SK-N-SH treated with all-trans-retinoic acid at 6 μM for 48 hours (cell line): ENCODE measurements around the gene HPGD.

Experiments
- ATAC-seq: fragments of 200-7000 bp; cut with Tn5 transposase; 3 replicates; pipeline ENCODE4 v1.9.1; 2020; ENCODE audit warnings: mild to moderate bottlenecking, moderate library complexity
- ARNTL ChIP-seq: fragments of 450-650 bp; formaldehyde crosslinking; IDR thresholded peaks from 2 replicates; pipeline ENCODE4 v1.5.0; 2020; ENCODE audit warnings: low read depth, mild to moderate bottlenecking, moderate library complexity, borderline replicate concordance
- BACH2 ChIP-seq: fragments of 250-450 bp; sonication (Bioruptor Pico); IDR thresholded peaks from 2 replicates; pipeline ENCODE4 v1.9.0; 2021; ENCODE audit warnings: mild to moderate bottlenecking, borderline replicate concordance
- CREB5 ChIP-seq: fragments of 250-450 bp; sonication (Bioruptor Pico); IDR thresholded peaks from 2 replicates; pipeline ENCODE4 v1.5.1; 2020; ENCODE audit warnings: low read depth, mild to moderate bottlenecking, moderate library complexity
- CSRNP3 ChIP-seq: fragments of 250-450 bp; sonication (Bioruptor Pico); IDR thresholded peaks from 2 replicates; pipeline ENCODE4 v1.5.1; 2021; ENCODE audit warnings: mild to moderate bottlenecking, moderate library complexity
- ESRRG ChIP-seq: fragments of 250-450 bp; sonication (Bioruptor Pico); IDR thresholded peaks from 2 replicates; pipeline ENCODE4 v1.6.1; 2021; ENCODE audit warnings: mild to moderate bottlenecking
- GLIS3 ChIP-seq: fragments of 250-450 bp; sonication (Bioruptor Pico); IDR thresholded peaks from 2 replicates; pipeline ENCODE4 v1.5.0; 2020; ENCODE audit warnings: mild to moderate bottlenecking, moderate library complexity
- ISL1 ChIP-seq: fragments of 250-450 bp; sonication (Bioruptor Pico); IDR thresholded peaks from 2 replicates; pipeline ENCODE4 v2.1.2; 2022; ENCODE audit warnings: mild to moderate bottlenecking, moderate library complexity
- OSR1 ChIP-seq: fragments of 250-450 bp; sonication (Bioruptor Pico); IDR thresholded peaks from 2 replicates; pipeline ENCODE4 v1.8.0; 2022; ENCODE audit warnings: moderate library complexity, mild to moderate bottlenecking, inconsistent platforms
- PATZ1 ChIP-seq: fragments of 250-450 bp; sonication (Bioruptor Pico); IDR thresholded peaks from 2 replicates; pipeline ENCODE4 v1.8.0; 2020; ENCODE audit warnings: mild to moderate bottlenecking, moderate library complexity, borderline replicate concordance
- POU6F1 ChIP-seq: fragments of 250-450 bp; sonication (Bioruptor Pico); IDR thresholded peaks from 2 replicates; pipeline ENCODE4 v1.8.0; 2021; ENCODE audit warnings: low read depth, mild to moderate bottlenecking, moderate library complexity, borderline replicate concordance
- RARB ChIP-seq: fragments of 250-450 bp; sonication (Bioruptor Pico); IDR thresholded peaks from 2 replicates; pipeline ENCODE4 v1.8.0; 2021; ENCODE audit warnings: mild to moderate bottlenecking, moderate library complexity
- SNAI2 ChIP-seq: fragments of 250-450 bp; sonication (Bioruptor Pico); IDR thresholded peaks from 2 replicates; pipeline ENCODE4 v1.5.0; 2020; ENCODE audit warnings: mild to moderate bottlenecking, moderate library complexity
- TSHZ2 ChIP-seq: fragments of 250-450 bp; sonication (Bioruptor Pico); IDR thresholded peaks from 2 replicates; pipeline ENCODE4 v1.5.0; 2020; ENCODE audit warnings: mild to moderate bottlenecking, moderate library complexity
- ZC3H10 ChIP-seq: fragments of 250-450 bp; sonication (Bioruptor Pico); IDR thresholded peaks from 2 replicates; pipeline ENCODE4 v1.5.1; 2021; ENCODE audit warnings: mild to moderate bottlenecking, moderate library complexity
- ZFP3 ChIP-seq: fragments of 250-450 bp; sonication (Bioruptor Pico); IDR thresholded peaks from 2 replicates; pipeline ENCODE4 v1.5.0; 2020; ENCODE audit warnings: mild to moderate bottlenecking, moderate library complexity
- ZFP30 ChIP-seq: fragments of 450-650 bp; formaldehyde crosslinking; IDR thresholded peaks from 2 replicates; pipeline ENCODE4 v1.5.0; 2022; ENCODE audit warnings: mild to moderate bottlenecking, moderate library complexity
- ZNF565 ChIP-seq: fragments of 450-650 bp; formaldehyde crosslinking; conservative IDR thresholded peaks from 2 replicates; pipeline ENCODE4 v1.5.0; 2020; ENCODE audit warnings: low read depth, mild to moderate bottlenecking, moderate library complexity
- ZNF70 ChIP-seq: fragments of 450-650 bp; formaldehyde crosslinking; IDR thresholded peaks from 2 replicates; pipeline ENCODE4 v1.5.0; 2020; ENCODE audit warnings: mild to moderate bottlenecking, moderate library complexity
- ZNF8 ChIP-seq: fragments of 450-650 bp; formaldehyde crosslinking; IDR thresholded peaks from 2 replicates; pipeline ENCODE4 v1.5.0; 2020; ENCODE audit warnings: mild to moderate bottlenecking, moderate library complexity

The HPGD gene

GRCh38 chr4:174553828-174554227 is 31.5 kb upstream of the HPGD start (continued):
- TF ChIP-seq CSRNP3 (no peak), SNAI2 (CRISPR knock-in tag) (no peak), ZFP30 (CRISPR knock-in tag) (no peak), ZNF565 (CRISPR knock-in tag) (no peak), PATZ1 (CRISPR knock-in tag) (no peak), ZFP3 (CRISPR knock-in tag) (no peak), RARB (CRISPR knock-in tag) (no peak)

- no peak for TF ChIP-seq SNAI2 (CRISPR knock-in tag)
- TF ChIP-seq GLIS3 (CRISPR knock-in tag): no peak
- TF ChIP-seq CSRNP3: no peak
- no peak for TF ChIP-seq CREB5 (CRISPR knock-in tag)
- TF ChIP-seq POU6F1 (CRISPR knock-in tag): no peak
- no peak for TF ChIP-seq OSR1 (CRISPR knock-in tag)
- TF ChIP-seq ZNF8 (CRISPR knock-in tag): no peak
- no peak for TF ChIP-seq ESRRG (CRISPR knock-in tag)
- TF ChIP-seq ARNTL (CRISPR knock-in tag): no peak
- TF ChIP-seq ISL1 (CRISPR knock-in tag): no peak
- no peak for TF ChIP-seq ZNF70 (CRISPR knock-in tag)
- TF ChIP-seq ZC3H10 (CRISPR knock-in tag): no peak
- no peak for TF ChIP-seq PATZ1 (CRISPR knock-in tag)
- no peak for TF ChIP-seq BACH2 (CRISPR knock-in tag)
- no peak for TF ChIP-seq TSHZ2 (CRISPR knock-in tag)
- no peak for TF ChIP-seq ZFP30 (CRISPR knock-in tag)
- no peak for TF ChIP-seq ZNF565 (CRISPR knock-in tag)
- no peak for ATAC-seq
These were observed 30.7 kb upstream of the HPGD start for GRCh38 chr4:174553031-174553430.
